HEK293T (cell line): Measurements from ENCODE around the gene MLLT10.
"Not testable (repeated sequence)": the region's sequence is repeated elsewhere in the genome, so short reads cannot be mapped to it uniquely, and the experiment has no call there.

ENCODE experiments used
- CTCF ChIA-PET: fragments of 350-600 bp; formaldehyde crosslinking; extraction: SDS; loops from one replicate; lab custom pipeline; 2021; ENCODE audit warnings: antibody characterized with exemption, inconsistent platforms; lab: Yijun Ruan, JAX
- POLR2A ChIA-PET: fragments of 350-600 bp; formaldehyde crosslinking; extraction: SDS; loops from one replicate; lab custom pipeline; 2020; ENCODE audit warnings: antibody characterized with exemption, inconsistent platforms; lab: Yijun Ruan, JAX
- DNase-seq: peaks from one replicate; pipeline ENCODE4 v3.0.0; 2012; ENCODE audit warnings: mixed read lengths; ENCODE audit errors: extremely low spot score
- ARNT ChIP-seq: fragments of 450-650 bp; IDR thresholded peaks from 2 replicates; pipeline ENCODE4 v1.6.1; 2017; ENCODE audit warnings: mild to moderate bottlenecking
- BHLHE40 ChIP-seq: fragments of 450-650 bp; IDR thresholded peaks from 2 replicates; pipeline ENCODE4 v1.6.1; 2016; ENCODE audit warnings: mild to moderate bottlenecking, moderate library complexity, borderline replicate concordance
- CTBP1 ChIP-seq: fragments of 450-650 bp; IDR thresholded peaks from 2 replicates; pipeline ENCODE4 v1.6.1; 2016; ENCODE audit warnings: borderline replicate concordance
- ELF4 ChIP-seq: fragments of 450-650 bp; IDR thresholded peaks from 2 replicates; pipeline ENCODE4 v1.6.1; 2017; ENCODE audit warnings: antibody characterized with exemption
- FOXA1 ChIP-seq: fragments of 450-650 bp; IDR thresholded peaks from 2 replicates; pipeline ENCODE4 v1.6.1; 2016; ENCODE audit warnings: mild to moderate bottlenecking
- FOXK2 ChIP-seq: fragments of 450-650 bp; IDR thresholded peaks from 2 replicates; pipeline ENCODE4 v1.6.1; 2016; ENCODE audit warnings: mild to moderate bottlenecking
- FOXM1 ChIP-seq: fragments of 450-650 bp; IDR thresholded peaks from 2 replicates; pipeline ENCODE4 v1.6.1; 2017; ENCODE audit warnings: mild to moderate bottlenecking, borderline replicate concordance
- HDGF ChIP-seq: fragments of 450-650 bp; IDR thresholded peaks from 2 replicates; pipeline ENCODE4 v1.6.1; 2017; ENCODE audit warnings: antibody characterized with exemption, borderline replicate concordance
- L3MBTL2 ChIP-seq: fragments of 450-650 bp; conservative IDR thresholded peaks from 2 replicates; pipeline ENCODE4 v1.6.1; 2016; ENCODE audit warnings: mild to moderate bottlenecking
- LEF1 ChIP-seq: fragments of 450-650 bp; IDR thresholded peaks from 2 replicates; pipeline ENCODE4 v1.6.1; 2017; ENCODE audit warnings: mild to moderate bottlenecking, borderline replicate concordance
- NFRKB ChIP-seq: fragments of 450-650 bp; IDR thresholded peaks from 2 replicates; pipeline ENCODE4 v1.6.1; 2016; ENCODE audit warnings: mild to moderate bottlenecking, moderate library complexity
- SP1 ChIP-seq: fragments of 450-650 bp; IDR thresholded peaks from 2 replicates; pipeline ENCODE4 v1.6.1; 2017
- SUZ12 ChIP-seq: fragments of 450-650 bp; IDR thresholded peaks from 2 replicates; pipeline ENCODE4 v1.6.1; 2016; ENCODE audit warnings: mild to moderate bottlenecking
- TARDBP ChIP-seq: fragments of 450-650 bp; IDR thresholded peaks from 2 replicates; pipeline ENCODE4 v1.6.1; 2016
- ZNF384 ChIP-seq: fragments of 450-650 bp; IDR thresholded peaks from 2 replicates; pipeline ENCODE4 v1.6.1; 2016
- TF ChIP-seq, protein P1 (sequence below): fragments of 450-650 bp; IDR thresholded peaks from 2 replicates; pipeline ENCODE4 v1.6.1; 2016

The MLLT10 gene

DNA sequence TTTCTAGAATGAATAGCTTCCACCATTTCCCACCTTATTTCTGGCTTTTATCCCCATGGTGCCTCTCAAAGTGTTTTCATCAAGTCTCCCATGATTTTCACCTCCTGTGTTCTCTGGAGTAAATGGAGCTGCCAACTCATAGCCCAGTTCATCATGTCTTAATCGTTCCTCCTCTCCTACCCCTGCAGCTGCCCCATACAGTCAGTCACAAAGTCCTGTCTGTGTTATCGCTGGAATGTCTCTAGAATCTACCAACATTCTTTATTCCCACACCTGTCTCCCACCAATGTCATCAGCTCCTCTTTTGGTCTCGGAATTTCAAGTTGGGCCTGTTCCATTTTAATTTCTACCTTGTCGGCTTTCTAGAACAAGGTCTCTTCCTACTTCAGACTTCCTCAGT, 178.9 kb downstream of the MLLT10 start:
- TF ChIP-seq ZNF384 (no peak), CTBP1 (no peak), ARNT (no peak), FOXA1 (no peak), LEF1 (no peak), ELF4 (no peak), SUZ12 (no peak), SP1 (no peak), BHLHE40 (no peak)
- TF ChIP-seq, protein P1, sequence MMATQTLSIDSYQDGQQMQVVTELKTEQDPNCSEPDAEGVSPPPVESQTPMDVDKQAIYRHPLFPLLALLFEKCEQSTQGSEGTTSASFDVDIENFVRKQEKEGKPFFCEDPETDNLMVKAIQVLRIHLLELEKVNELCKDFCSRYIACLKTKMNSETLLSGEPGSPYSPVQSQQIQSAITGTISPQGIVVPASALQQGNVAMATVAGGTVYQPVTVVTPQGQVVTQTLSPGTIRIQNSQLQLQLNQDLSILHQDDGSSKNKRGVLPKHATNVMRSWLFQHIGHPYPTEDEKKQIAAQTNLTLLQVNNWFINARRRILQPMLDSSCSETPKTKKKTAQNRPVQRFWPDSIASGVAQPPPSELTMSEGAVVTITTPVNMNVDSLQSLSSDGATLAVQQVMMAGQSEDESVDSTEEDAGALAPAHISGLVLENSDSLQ = no peak
- ChIA-PET POLR2A (no interaction called here), CTCF (no interaction called here)
- no peak for DNase-seq

DNA sequence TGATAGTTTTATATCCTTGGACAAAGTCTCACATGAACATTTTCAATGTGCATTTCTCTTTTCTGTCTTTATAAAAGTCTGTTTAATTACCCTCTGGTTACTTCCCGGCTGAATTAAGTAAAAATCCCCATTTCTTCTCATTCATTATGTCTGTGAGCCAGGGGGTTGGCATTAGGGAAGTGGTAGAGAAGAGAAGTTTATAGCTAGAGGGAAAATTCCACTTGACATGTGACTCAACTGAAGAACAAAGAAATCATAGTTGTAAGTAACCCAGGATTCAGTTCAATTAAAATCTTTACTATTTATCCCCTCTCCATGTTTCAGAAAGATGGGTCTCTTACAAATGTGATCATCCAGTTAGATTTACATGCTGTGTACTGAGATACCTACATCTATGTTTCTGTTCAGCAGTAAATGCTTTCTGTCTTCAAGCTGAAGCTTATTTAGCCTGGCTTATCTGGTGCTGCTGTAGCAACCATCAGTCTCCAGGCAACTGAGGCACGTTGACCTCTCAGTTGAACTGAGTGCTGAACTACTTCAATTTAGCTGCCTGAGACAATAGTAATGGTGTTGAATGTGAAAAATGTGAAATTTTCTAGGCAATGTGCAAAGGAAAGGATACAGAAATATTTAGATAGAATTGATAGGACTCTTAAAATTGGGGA, 181.6 kb downstream of the MLLT10 start:
- CTCF ChIA-PET = no interaction called here
- DNase-seq = no peak
- POLR2A ChIA-PET = no interaction called here
- TF ChIP-seq ARNT = no peak
- TF ChIP-seq NFRKB = no peak
- no peak for TF ChIP-seq HDGF
- no peak for TF ChIP-seq LEF1
- TF ChIP-seq CTBP1 = no peak
- TF ChIP-seq L3MBTL2 = no peak
- no peak for TF ChIP-seq TARDBP
- TF ChIP-seq FOXM1 = no peak
- TF ChIP-seq ZNF384 = no peak
- TF ChIP-seq ELF4 = no peak
- no peak for TF ChIP-seq BHLHE40
- TF ChIP-seq FOXK2 = no peak
- TF ChIP-seq SUZ12 = no peak
- no peak for TF ChIP-seq FOXA1
- no peak for TF ChIP-seq SP1
- TF ChIP-seq, protein P1 = no peak

DNA sequence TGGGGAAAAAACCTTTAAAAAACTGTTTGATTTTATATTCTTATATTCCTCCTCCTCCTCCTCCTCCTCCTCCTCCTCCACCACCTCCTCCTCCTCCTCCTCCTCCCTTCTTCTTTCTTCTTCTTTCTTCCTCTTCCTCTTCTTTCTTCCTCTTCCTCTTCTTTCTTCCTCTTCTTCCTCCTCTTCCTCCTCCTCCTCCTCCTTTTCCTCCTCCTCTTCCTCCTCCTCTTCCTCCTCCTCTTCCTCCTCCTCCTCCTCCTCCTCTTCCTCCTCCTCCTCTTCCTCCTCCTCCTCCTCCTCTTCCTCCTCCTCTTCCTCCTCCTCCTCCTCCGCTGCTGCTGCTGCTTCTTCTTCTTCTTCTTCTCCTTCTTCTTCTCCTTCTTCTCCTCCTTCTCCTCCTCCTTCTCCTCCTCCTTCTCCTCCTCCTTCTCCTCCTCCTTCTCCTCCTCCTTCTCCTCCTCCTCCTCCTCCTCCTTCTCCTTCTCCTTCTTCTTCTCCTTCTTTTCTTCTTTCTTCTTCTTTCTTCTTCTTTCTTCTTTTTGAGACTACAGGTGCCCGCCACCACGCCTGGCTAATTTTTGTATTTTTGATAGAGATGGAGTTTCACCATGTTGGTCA, 183.5 kb downstream of the MLLT10 start:
- POLR2A ChIA-PET, DNase-seq, CTCF ChIA-PET: not testable (repeated sequence)

DNA sequence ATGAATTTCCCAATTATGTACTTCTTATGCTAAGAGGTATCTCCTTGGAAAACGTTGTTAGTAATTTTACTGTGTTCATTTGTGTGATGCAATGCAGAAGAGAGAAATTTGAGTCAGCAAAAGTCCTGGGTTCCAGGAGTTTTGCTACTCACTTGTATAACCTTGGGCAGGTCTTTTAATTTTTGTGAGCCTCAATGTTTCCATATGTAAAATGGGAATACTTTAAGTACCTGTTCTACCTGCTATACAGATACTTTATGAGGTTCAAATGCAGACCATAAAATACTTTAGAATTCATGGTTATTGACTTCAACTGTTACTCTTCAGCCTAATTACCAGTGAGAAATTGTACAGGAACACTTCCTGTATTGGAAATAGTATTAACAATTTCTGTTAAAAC, 185.5 kb downstream of the MLLT10 start:
- ChIA-PET CTCF (no interaction called here), POLR2A (interaction anchor here (0.9 kb wide), 1 partner anchor 194 kb away, joined by 3 read pairs; the partner anchor contains the start of gene SKIDA1)
- no peak for DNase-seq
- TF ChIP-seq FOXK2 (no peak), HDGF (no peak), CTBP1 (no peak)

DNA sequence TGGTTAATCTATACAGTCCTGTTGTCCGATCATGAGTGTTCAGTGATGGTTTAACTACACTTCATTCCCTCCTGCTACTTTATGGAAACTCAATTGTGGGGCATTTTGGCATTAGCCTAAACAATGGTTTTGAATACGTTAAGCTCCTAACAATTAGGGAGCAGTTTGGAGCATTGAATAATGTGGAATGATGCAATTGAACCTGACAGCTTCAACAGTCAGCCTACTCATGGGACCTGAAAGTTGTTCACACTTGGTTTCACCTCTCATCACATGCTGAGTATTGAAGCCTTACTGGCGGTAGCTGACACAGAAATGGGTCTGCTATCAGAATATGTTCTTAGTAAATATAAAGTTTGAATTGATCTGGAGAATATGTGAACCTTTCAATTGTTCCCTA, 186.1 kb downstream of the MLLT10 start:
- no peak for DNase-seq
- POLR2A ChIA-PET = interaction anchor here (0.9 kb wide), 1 partner anchor 194 kb away, joined by 3 read pairs; the partner anchor contains the start of gene SKIDA1
- CTCF ChIA-PET = no interaction called here

DNA sequence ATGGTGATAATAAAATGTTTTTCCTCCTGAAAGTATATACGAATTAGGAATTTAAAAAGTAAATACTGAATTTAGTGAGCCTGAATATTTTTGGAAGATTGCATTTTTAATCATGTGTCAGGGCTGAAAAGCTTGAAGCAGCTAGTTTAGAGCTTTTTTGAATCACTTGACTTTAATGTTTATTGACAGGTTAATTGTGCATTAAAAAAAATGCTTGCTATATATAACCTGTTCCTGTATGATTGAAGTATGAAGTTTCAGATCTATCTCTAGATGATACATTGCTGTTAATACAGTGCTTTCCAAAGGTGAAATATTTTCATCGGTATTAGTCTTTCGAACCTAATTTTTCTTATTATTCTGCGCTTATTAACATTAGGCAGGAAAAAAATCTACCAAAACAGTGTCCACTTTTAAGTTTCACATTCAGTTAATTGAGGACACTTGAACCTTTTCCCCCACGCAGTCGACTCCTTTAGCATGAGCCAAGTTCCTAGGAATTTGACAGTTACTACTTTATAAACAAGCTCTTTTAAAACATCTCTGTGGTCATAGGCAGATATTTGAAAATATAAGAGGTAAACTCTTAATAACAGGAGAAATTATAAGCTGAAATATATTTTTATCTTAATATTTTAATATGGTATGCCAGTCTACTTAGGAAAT, 187.1 kb downstream of the MLLT10 start:
- ChIA-PET CTCF (no interaction called here), POLR2A (no interaction called here)
- DNase-seq = no peak
- TF ChIP-seq, protein P1 = peak; percentile 40; the same call in 1 of the 2 replicates
- TF ChIP-seq ZNF384 = no peak
- TF ChIP-seq HDGF = no peak
- TF ChIP-seq BHLHE40 = no peak

More for the DNA sequence above, 186.1 kb downstream of the MLLT10 start:
- TF ChIP-seq, protein P1 = no peak
- TF ChIP-seq FOXM1 (no peak), L3MBTL2 (no peak; the same call in 1 of the 2 replicates), BHLHE40 (no peak), SP1 (no peak), TARDBP (no peak), SUZ12 (no peak), CTBP1 (no peak), HDGF (no peak), ELF4 (no peak), FOXK2 (no peak), ARNT (no peak), NFRKB (no peak), ZNF384 (no peak)
